AG04449 (cell line): ENCODE data around the gene SMC1A.
"Not testable (repeated sequence)": the region's sequence is repeated elsewhere in the genome, so short reads cannot be mapped to it uniquely, and the experiment has no call there.

Experiments
- CTCF ChIA-PET: fragments of 350-600 bp; formaldehyde crosslinking; extraction: SDS; loops from one replicate; lab custom pipeline; 2021; ENCODE audit warnings: antibody characterized with exemption; lab: Yijun Ruan, JAX
- POLR2A ChIA-PET: fragments of 400-600, 350-600 bp; formaldehyde crosslinking; extraction: SDS; loops from one replicate; lab custom pipeline; 2020; ENCODE audit warnings: antibody characterized with exemption, inconsistent platforms; lab: Yijun Ruan, JAX
- DNase-seq: peaks from one replicate; pipeline ENCODE4 v3.0.0-alpha.2; 2010; ENCODE audit warnings: low read depth, low spot score
- H3K4me3 ChIP-seq: 2 replicates; pipeline ENCODE4 v1.5.1; 2011; ENCODE audit warnings: low read depth, mild to moderate bottlenecking, control low read depth, low read length
- TF ChIP-seq, protein P1 (sequence below): IDR thresholded peaks from one replicate; pipeline ENCODE4 v1.5.1; 2011; ENCODE audit warnings: mild to moderate bottlenecking, moderate library complexity, low read length, control low read depth, inconsistent platforms; ENCODE audit not compliant: insufficient read depth; ENCODE audit errors: missing control alignments

SMC1A gene

DNA sequence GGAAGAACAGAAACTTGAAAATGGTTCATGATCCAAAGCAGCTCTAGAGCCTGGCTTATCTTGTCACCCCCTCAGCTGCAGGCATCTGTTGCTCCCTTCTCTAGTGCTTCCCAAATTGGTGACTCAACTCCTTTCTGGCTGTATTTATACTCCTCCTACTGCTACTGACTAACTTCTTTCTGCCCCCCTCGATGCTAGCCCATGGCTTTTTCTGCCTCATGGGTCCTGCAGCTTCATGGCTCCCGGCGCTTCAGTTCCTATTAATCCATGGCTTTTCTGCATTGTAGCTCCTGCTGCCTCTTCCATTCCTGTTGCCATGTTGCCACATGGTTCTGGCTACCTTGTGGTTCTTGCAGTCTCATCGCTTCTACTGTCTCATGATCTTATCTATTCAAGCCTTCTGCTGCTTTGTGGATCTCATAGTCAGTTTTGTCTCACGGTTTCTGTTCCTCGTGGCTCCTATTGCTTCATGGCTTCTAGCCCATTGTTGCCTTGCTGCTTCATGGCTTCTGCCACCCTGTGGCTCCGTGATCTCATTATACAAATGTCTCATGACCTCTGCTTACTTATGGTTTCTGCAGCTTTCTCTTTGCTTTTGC lies 48.1 kb downstream of the SMC1A start:
- POLR2A ChIA-PET = no interaction called here

DNA sequence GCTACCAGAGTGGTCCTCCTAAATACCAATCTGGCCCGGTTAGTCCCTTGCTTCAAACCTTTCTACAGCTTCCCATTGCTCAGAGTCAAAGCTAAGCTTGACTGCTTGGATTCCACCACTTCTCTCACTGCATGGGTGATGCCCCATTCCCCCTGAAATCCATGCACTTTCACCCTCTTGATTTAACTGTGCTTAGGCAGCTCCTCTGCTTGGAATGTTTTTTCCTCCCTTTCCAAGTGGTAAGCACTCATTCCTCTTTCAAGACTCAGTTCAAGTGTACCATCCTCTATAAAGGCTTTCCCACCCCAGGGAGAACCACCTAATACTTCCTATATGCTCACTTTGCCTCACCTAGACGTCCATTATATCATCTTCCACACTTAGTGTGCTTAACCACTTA lies 49.1 kb downstream of the SMC1A start:
- ChIA-PET POLR2A (no interaction called here), CTCF (no interaction called here)
- DNase-seq = no peak
- TF ChIP-seq, protein P1, sequence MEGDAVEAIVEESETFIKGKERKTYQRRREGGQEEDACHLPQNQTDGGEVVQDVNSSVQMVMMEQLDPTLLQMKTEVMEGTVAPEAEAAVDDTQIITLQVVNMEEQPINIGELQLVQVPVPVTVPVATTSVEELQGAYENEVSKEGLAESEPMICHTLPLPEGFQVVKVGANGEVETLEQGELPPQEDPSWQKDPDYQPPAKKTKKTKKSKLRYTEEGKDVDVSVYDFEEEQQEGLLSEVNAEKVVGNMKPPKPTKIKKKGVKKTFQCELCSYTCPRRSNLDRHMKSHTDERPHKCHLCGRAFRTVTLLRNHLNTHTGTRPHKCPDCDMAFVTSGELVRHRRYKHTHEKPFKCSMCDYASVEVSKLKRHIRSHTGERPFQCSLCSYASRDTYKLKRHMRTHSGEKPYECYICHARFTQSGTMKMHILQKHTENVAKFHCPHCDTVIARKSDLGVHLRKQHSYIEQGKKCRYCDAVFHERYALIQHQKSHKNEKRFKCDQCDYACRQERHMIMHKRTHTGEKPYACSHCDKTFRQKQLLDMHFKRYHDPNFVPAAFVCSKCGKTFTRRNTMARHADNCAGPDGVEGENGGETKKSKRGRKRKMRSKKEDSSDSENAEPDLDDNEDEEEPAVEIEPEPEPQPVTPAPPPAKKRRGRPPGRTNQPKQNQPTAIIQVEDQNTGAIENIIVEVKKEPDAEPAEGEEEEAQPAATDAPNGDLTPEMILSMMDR = no peak
- H3K4me3 ChIP-seq = no peak overlapping the region

More for the DNA sequence above, 48.1 kb downstream of the SMC1A start:
- TF ChIP-seq, protein P1 = no peak
- no peak overlapping the region for H3K4me3 ChIP-seq
- DNase-seq = no peak
- CTCF ChIA-PET = no interaction called here

DNA sequence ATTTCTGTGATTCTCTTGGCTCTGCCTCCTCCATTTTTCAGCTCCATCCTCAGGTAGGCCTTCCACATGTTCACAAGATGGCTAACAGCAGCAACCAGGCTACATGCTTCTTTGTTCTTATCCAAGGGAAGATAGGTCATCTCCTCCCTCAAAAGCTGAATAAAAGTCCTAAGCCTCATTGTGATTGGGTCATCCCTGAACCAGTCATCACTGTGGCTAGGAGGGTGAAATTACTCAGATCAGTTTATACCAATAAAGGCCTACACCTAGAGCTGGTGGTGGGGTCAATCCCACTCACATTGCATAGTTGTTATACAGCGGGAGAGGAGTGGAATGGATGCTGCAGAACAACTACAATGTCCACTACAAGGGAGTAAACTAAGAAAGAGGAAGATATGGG lies 56.0 kb downstream of the SMC1A start:
- DNase-seq, H3K4me3 ChIP-seq, CTCF ChIA-PET, POLR2A ChIA-PET: not testable (repeated sequence)

DNA sequence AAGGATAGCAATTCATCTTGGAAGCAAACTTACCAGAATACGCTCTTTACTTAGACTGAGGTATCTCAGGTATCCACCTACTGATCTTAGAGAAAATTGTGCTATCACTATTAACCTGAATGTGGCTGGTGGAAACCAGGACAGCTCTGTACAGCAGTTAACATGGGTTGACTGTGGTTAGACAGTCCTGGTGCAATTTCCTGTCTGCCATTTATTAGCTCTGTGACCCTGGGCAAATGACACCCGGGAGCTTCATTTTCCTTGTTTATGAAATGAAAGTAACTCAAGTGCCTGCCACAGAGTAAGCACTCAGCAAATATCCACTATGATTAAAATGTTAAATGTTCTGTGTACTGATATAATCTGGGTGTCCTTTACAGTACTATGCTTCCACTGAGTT lies 60.0 kb downstream of the SMC1A start:
- H3K4me3 ChIP-seq = no peak overlapping the region
- POLR2A ChIA-PET = no interaction called here
- TF ChIP-seq, protein P1 = no peak
- DNase-seq = no peak
- CTCF ChIA-PET = no interaction called here

DNA sequence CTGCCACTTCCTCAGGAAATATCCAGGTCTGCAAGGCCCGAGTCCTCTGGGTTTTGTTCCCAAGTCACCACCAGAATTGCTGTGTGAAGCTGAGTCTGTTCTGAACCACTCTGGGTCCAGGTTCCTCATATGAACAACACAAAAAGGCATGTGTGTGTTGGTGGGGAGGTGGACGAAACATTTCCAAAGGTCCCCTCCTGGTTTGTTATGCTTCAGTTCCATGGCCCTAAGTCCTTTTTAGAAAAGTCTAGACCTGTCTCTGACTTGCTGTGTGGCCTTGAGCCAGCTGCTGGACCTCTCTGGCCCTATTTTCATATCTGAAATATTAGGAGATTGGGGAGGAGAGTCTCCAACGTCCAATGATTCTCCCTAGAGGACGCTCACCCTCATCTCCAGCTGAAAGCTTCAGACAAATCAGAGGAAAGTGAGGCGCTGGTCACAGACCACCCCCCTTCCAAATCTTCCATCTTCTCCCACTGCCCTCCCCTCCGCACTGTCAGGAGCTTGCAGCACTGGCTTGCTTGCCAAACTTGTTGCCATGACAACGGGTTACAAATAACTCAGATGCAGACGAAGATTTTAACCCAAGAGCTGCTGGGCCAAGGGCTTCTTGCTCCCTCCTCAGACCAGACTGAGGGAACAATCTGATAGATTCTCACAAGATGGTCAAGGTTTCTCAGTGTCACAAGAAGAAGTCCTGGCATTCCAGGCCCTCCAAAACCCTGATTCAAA lies 64.5 kb downstream of the SMC1A start:
- ChIA-PET POLR2A (no interaction called here), CTCF (no interaction called here)
- TF ChIP-seq, protein P1 = no peak
- no peak overlapping the region for H3K4me3 ChIP-seq
- no peak for DNase-seq

DNA sequence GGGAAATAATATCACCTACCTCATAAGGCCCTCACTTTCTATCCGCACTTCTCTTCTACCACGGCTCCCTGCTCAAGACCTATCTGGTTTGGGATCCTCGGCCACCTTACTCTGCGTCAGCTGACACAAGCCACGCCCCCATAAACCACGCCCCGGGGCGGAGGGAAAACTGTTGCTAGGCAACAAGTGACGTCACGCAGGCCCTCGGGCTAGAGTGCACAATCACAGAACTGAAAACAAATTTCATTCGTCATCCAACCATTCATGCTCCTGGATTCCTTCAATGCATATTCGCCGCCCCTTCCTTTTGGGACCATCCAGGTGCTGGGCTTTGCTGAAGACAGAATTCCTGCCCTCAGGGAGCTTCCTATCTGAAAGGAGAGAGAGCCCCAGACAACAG lies 66.3 kb downstream of the SMC1A start:
- no peak overlapping the region for H3K4me3 ChIP-seq
- POLR2A ChIA-PET = no interaction called here
- CTCF ChIA-PET = no interaction called here
- TF ChIP-seq, protein P1 = no peak
- DNase-seq = no peak
